ENCODE data around the gene NEK7.
A peak's percentile ranks its signal among the peaks of the same experiment; 100 is the strongest.

The NEK7 gene

GRCh38 chr1:198156745-198157240 lies at the start of gene NEK7:
TSS of gene NEK7 (plus strand) at chr1:198156998. CDS start at chr1:198232581, 75,583 bp downstream.
- Mint-ChIP-seq H3K27ac (peak within 1 kb of the TSS; percentile 95), H3K9me3 (no peaks in the 10 kb centered on the region), H3K4me1 (ENCODE audit: low read depth) (peaks cover 35% of the 10 kb centered on the region), H3K36me3 (ENCODE audit: low read depth) (no peaks in the 10 kb centered on the region), H3K4me3 (peak within 1 kb of the TSS; percentile 97), H3K27me3 (no peaks in the 10 kb centered on the region)

GRCh38 chr1:198107091-198107501 lies 49.7 kb upstream of the NEK7 start:
- Mint-ChIP-seq H3K4me1 (ENCODE audit: low read depth) (peaks cover 15% of the 10 kb centered on the region), H3K9me3 (no peaks in the 10 kb centered on the region), H3K27me3 (no peaks in the 10 kb centered on the region), H3K36me3 (ENCODE audit: low read depth) (no peaks in the 10 kb centered on the region), H3K27ac (no peak overlapping the region), H3K4me3 (no peak overlapping the region)

GRCh38 chr1:198108636-198109370 lies 48.0 kb upstream of the NEK7 start:
- no peak overlapping the region for H3K4me3 Mint-ChIP-seq
- no peaks in the 10 kb centered on the region for H3K36me3 Mint-ChIP-seq (ENCODE audit: low read depth)
- no peaks in the 10 kb centered on the region for H3K9me3 Mint-ChIP-seq
- H3K27ac Mint-ChIP-seq = no peak overlapping the region
- no peaks in the 10 kb centered on the region for H3K4me1 Mint-ChIP-seq (ENCODE audit: low read depth)
- no peaks in the 10 kb centered on the region for H3K27me3 Mint-ChIP-seq

- Mint-ChIP-seq H3K27ac (no peak overlapping the region), H3K36me3 (ENCODE audit: low read depth) (no peaks in the 10 kb centered on the region), H3K27me3 (no peaks in the 10 kb centered on the region), H3K4me1 (ENCODE audit: low read depth) (no peaks in the 10 kb centered on the region), H3K4me3 (no peak overlapping the region), H3K9me3 (no peaks in the 10 kb centered on the region)
These were observed 47.5 kb upstream of the NEK7 start for GRCh38 chr1:198109371-198109715.

GRCh38 chr1:198113342-198113750 lies 43.5 kb upstream of the NEK7 start:
- no peak overlapping the region for H3K4me3 Mint-ChIP-seq
- H3K27ac Mint-ChIP-seq = no peak overlapping the region
- no peaks in the 10 kb centered on the region for H3K27me3 Mint-ChIP-seq
- no peaks in the 10 kb centered on the region for H3K36me3 Mint-ChIP-seq (ENCODE audit: low read depth)
- H3K4me1 Mint-ChIP-seq (ENCODE audit: low read depth) = no peaks in the 10 kb centered on the region
- H3K9me3 Mint-ChIP-seq = no peaks in the 10 kb centered on the region

- Mint-ChIP-seq H3K27ac (no peak overlapping the region), H3K9me3 (no peaks in the 10 kb centered on the region), H3K4me1 (ENCODE audit: low read depth) (no peaks in the 10 kb centered on the region), H3K4me3 (no peak overlapping the region), H3K27me3 (no peaks in the 10 kb centered on the region), H3K36me3 (ENCODE audit: low read depth) (no peaks in the 10 kb centered on the region)
These were observed 40.7 kb upstream of the NEK7 start for GRCh38 chr1:198116069-198116468.

GRCh38 chr1:198116469-198116868 lies 40.3 kb upstream of the NEK7 start:
- Mint-ChIP-seq H3K9me3 (no peaks in the 10 kb centered on the region), H3K4me1 (ENCODE audit: low read depth) (no peaks in the 10 kb centered on the region), H3K4me3 (no peak overlapping the region), H3K27me3 (no peaks in the 10 kb centered on the region), H3K36me3 (ENCODE audit: low read depth) (no peaks in the 10 kb centered on the region), H3K27ac (no peak overlapping the region)

- no peaks in the 10 kb centered on the region for H3K9me3 Mint-ChIP-seq
These were observed 39.5 kb upstream of the NEK7 start for GRCh38 chr1:198117267-198117666.

GRCh38 chr1:198118134-198118533 lies 38.7 kb upstream of the NEK7 start:
- no peaks in the 10 kb centered on the region for H3K4me1 Mint-ChIP-seq (ENCODE audit: low read depth)
- H3K4me3 Mint-ChIP-seq = no peak overlapping the region
- H3K9me3 Mint-ChIP-seq = no peaks in the 10 kb centered on the region
- H3K27ac Mint-ChIP-seq = no peak overlapping the region
- no peaks in the 10 kb centered on the region for H3K27me3 Mint-ChIP-seq
- H3K36me3 Mint-ChIP-seq (ENCODE audit: low read depth) = no peaks in the 10 kb centered on the region

More at GRCh38 chr1:198117267-198117666, 39.5 kb upstream of the NEK7 start:
- no peak overlapping the region for H3K27ac Mint-ChIP-seq
- H3K4me3 Mint-ChIP-seq = no peak overlapping the region
- H3K36me3 Mint-ChIP-seq (ENCODE audit: low read depth) = no peaks in the 10 kb centered on the region
- H3K27me3 Mint-ChIP-seq = no peaks in the 10 kb centered on the region
- H3K4me1 Mint-ChIP-seq (ENCODE audit: low read depth) = no peaks in the 10 kb centered on the region

- no peak overlapping the region for H3K27ac Mint-ChIP-seq
- H3K4me1 Mint-ChIP-seq (ENCODE audit: low read depth) = no peaks in the 10 kb centered on the region
- no peak overlapping the region for H3K4me3 Mint-ChIP-seq
- no peaks in the 10 kb centered on the region for H3K27me3 Mint-ChIP-seq
- H3K36me3 Mint-ChIP-seq (ENCODE audit: low read depth) = no peaks in the 10 kb centered on the region
- no peaks in the 10 kb centered on the region for H3K9me3 Mint-ChIP-seq
These were observed 36.9 kb upstream of the NEK7 start for GRCh38 chr1:198119906-198120305.

- no peaks in the 10 kb centered on the region for H3K36me3 Mint-ChIP-seq (ENCODE audit: low read depth)
- no peaks in the 10 kb centered on the region for H3K4me1 Mint-ChIP-seq (ENCODE audit: low read depth)
- H3K9me3 Mint-ChIP-seq = no peaks in the 10 kb centered on the region
- no peak overlapping the region for H3K27ac Mint-ChIP-seq
- no peak overlapping the region for H3K4me3 Mint-ChIP-seq
- no peaks in the 10 kb centered on the region for H3K27me3 Mint-ChIP-seq
These were observed 35.6 kb upstream of the NEK7 start for GRCh38 chr1:198121056-198121826.

GRCh38 chr1:198122693-198123092 lies 34.1 kb upstream of the NEK7 start:
- Mint-ChIP-seq H3K27ac (no peak overlapping the region), H3K4me1 (ENCODE audit: low read depth) (peaks cover 4% of the 10 kb centered on the region), H3K4me3 (no peak overlapping the region), H3K27me3 (no peaks in the 10 kb centered on the region), H3K36me3 (ENCODE audit: low read depth) (no peaks in the 10 kb centered on the region), H3K9me3 (no peaks in the 10 kb centered on the region)

GRCh38 chr1:198123133-198123532 lies 33.7 kb upstream of the NEK7 start:
- Mint-ChIP-seq H3K4me1 (ENCODE audit: low read depth) (peaks cover 8% of the 10 kb centered on the region), H3K9me3 (no peaks in the 10 kb centered on the region), H3K36me3 (ENCODE audit: low read depth) (no peaks in the 10 kb centered on the region), H3K4me3 (no peak overlapping the region), H3K27me3 (no peaks in the 10 kb centered on the region), H3K27ac (no peak overlapping the region)

- Mint-ChIP-seq H3K4me1 (ENCODE audit: low read depth) (peaks cover 23% of the 10 kb centered on the region), H3K36me3 (ENCODE audit: low read depth) (no peaks in the 10 kb centered on the region), H3K9me3 (no peaks in the 10 kb centered on the region), H3K27me3 (no peaks in the 10 kb centered on the region), H3K4me3 (no peak overlapping the region), H3K27ac (no peak overlapping the region)
These were observed 32.1 kb upstream of the NEK7 start for GRCh38 chr1:198124673-198125072.

GRCh38 chr1:198125995-198126735 lies 30.6 kb upstream of the NEK7 start:
- H3K4me3 Mint-ChIP-seq = no peak overlapping the region
- no peaks in the 10 kb centered on the region for H3K9me3 Mint-ChIP-seq
- H3K4me1 Mint-ChIP-seq (ENCODE audit: low read depth) = peaks cover 25% of the 10 kb centered on the region
- H3K27ac Mint-ChIP-seq = no peak overlapping the region
- H3K36me3 Mint-ChIP-seq (ENCODE audit: low read depth) = no peaks in the 10 kb centered on the region
- H3K27me3 Mint-ChIP-seq = no peaks in the 10 kb centered on the region
